ENCODE results near the gene ATG9A. TPM values are rescaled to one million over a fixed set of nuclear protein-coding genes. Genes with fewer than 3 reads are reported as not detected.

Gene ATG9A
- total RNA-seq, 6 donors from 2014 or later: 40.9 to 57.7 (median 49.8) TPM

DNA sequence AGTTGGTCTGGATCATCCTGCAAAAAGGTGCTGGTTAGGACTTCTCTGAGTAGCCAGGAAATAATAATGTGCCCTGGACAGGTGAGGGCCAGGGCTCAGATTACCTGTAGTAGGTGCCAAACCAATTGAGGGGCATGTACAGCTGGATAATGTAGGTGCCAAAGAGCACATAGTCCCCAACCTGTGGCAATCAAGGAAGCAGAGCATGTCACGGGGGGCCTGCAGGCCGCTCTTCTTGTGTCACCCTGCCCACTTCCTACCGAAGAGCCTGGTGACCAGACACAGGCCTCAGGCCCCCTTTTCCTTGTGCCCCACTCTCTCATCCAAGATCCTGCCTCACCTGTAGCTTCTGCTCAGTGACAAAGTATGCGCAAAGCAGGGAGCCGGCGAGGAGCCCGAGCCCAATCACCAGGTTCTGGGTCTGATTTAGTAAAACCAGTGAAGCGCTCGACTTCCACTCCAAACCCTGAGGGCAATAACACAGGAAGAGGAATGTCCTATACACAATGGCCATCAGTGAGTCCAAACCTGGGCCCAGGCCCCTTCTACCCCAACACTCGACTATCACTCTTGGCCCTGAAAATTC is 15.9 kb downstream of the ATG9A start:
- H3K36me3 ChIP-seq: peaks cover 0 to 56% (median 30%) of the 10 kb centered on the region in 4 donors
- H3K4me3 ChIP-seq: no peak overlapping the region
- H3K27me3 ChIP-seq: no peaks in the 10 kb centered on the region
- H3K9me3 ChIP-seq: no peaks in the 10 kb centered on the region
- ATAC-seq (ENCODE audit: low FRiP score in 2 of 2) (no peak), DNase-seq (no peak)
- H3K4me1 ChIP-seq: peaks cover 12 to 24% (median 19%) of the 10 kb centered on the region in 4 donors
- H3K27ac ChIP-seq: no peak overlapping the region
- 90 to 98% methylated on average over 10 of the region's 10 CpGs for WGBS, 2 donors
- TF ChIP-seq POLR2AphosphoS5 (IDR thresholded peaks at IDR 0.05): no peak

DNA sequence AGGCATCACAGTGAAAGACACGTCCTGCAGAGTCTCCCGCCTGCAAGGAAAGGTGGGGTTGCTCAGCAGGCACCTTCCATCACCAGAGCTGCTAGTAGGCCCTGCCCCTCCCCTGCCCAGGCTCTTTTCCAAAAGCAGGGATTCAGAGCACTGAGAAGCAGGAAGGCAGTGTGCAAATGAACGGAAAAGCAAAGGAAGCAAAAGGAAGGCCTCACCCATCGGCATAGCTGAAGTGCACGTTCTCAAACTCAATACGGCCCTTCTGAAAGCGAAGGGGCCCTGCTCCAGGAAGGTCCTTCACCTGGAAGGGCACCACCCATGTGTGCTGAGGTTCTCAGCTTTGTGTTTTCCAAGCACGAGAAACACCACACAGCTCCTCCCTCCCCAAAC is 16.4 kb downstream of the ATG9A start:
- peaks cover 0 to 61% (median 34%) of the 10 kb centered on the region in 4 donors for H3K36me3 ChIP-seq
- DNase-seq (no peak), ATAC-seq (ENCODE audit: low FRiP score in 2 of 2) (no peak)
- TF ChIP-seq POLR2AphosphoS5 (IDR thresholded peaks at IDR 0.05) (no peak), POLR2A (IDR thresholded peaks at IDR 0.05) (no peak), EP300 (IDR thresholded peaks at IDR 0.05) (no peak)
- TF ChIP-seq, protein P1, sequence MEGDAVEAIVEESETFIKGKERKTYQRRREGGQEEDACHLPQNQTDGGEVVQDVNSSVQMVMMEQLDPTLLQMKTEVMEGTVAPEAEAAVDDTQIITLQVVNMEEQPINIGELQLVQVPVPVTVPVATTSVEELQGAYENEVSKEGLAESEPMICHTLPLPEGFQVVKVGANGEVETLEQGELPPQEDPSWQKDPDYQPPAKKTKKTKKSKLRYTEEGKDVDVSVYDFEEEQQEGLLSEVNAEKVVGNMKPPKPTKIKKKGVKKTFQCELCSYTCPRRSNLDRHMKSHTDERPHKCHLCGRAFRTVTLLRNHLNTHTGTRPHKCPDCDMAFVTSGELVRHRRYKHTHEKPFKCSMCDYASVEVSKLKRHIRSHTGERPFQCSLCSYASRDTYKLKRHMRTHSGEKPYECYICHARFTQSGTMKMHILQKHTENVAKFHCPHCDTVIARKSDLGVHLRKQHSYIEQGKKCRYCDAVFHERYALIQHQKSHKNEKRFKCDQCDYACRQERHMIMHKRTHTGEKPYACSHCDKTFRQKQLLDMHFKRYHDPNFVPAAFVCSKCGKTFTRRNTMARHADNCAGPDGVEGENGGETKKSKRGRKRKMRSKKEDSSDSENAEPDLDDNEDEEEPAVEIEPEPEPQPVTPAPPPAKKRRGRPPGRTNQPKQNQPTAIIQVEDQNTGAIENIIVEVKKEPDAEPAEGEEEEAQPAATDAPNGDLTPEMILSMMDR (IDR thresholded peaks at IDR 0.05): no peak
- H3K4me3 ChIP-seq: no peak overlapping the region
- H3K27ac ChIP-seq: no peak overlapping the region
- no peaks in the 10 kb centered on the region for H3K9me3 ChIP-seq
- H3K4me1 ChIP-seq: peaks cover 14 to 24% (median 17%) of the 10 kb centered on the region in 4 donors
- WGBS, 2 donors: 81 to 87% methylated on average over 8 of the region's 8 CpGs
- no peaks in the 10 kb centered on the region for H3K27me3 ChIP-seq

DNA sequence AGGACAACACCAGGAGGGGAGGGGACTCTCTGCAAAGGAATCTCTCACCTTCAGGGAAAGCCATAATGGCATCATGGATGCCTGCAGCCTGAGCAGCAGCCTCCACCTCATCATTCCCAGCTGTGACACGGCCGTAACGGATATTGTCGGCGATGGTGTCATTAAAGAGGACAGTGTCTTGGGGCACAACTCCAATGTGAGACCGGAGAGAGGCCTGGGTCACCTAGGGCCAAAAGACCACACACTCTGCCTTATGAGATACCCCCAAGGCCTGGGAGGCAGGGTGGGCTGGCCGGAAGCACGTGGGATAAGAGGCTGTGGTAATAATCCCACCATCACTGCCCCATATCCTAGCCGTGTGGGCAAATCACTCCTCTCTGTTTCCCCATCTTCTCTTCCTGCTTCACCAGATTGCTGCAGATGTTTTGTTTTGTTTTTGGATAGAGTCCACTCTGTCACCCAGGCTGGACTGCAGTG is 18.5 kb downstream of the ATG9A start:
- WGBS, 2 donors: 88 to 91% methylated on average over 5 to 9 of the region's 9 CpGs
- TF ChIP-seq, protein P1 (IDR thresholded peaks at IDR 0.05): no peak
- TF ChIP-seq POLR2A (IDR thresholded peaks at IDR 0.05) (no peak), EP300 (IDR thresholded peaks at IDR 0.05) (no peak), POLR2AphosphoS5 (IDR thresholded peaks at IDR 0.05) (no peak)
- Histone ChIP-seq H3K9me3 (no peaks in the 10 kb centered on the region), H3K27me3 (no peaks in the 10 kb centered on the region), H3K4me1 (peaks cover 16 to 21% (median 18%) of the 10 kb centered on the region in 4 donors), H3K27ac (no peak overlapping the region), H3K4me3 (no peak overlapping the region), H3K36me3 (peaks cover 0 to 63% (median 34%) of the 10 kb centered on the region in 4 donors)
- ATAC-seq (ENCODE audit: low FRiP score in 2 of 2) (no peak), DNase-seq (no peak)

DNA sequence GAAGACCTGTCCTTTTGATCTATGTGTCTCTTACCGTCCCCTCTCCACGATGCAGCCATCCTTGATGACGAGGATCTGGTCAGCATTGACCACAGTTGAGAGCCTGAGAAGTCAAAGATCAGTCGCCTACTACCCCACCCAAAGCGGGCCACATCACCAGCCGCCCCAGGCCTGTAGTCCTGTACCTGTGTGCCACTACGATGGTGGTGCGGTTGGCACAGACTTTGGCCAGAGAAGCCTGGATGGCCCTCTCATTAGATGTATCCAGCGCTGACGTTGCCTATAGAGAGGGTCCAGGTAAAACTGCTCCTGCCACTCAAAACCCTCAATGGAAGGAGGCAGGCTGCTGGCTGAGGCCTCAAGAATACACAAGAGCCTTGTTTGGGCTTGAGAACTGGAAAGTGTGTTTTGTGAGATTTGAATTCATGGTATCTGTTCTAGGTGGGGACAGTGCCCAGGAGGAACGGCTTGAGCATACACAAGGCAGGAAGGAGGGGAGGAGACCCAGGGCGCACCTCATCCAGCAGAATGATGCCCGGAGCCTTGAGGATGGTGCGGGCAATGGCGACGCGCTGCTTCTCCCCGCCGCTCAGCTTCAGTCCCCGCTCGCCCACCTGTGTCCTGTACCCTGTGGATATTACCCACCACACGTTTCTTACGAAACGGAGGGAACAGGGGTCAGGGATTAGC is 19.1 kb downstream of the ATG9A start:
- H3K36me3 ChIP-seq: peaks cover 0 to 62% (median 33%) of the 10 kb centered on the region in 4 donors
- ATAC-seq (ENCODE audit: low FRiP score in 2 of 2) (no peak), DNase-seq (peak in 1 of 2 donors; percentile 49)
- H3K9me3 ChIP-seq: no peaks in the 10 kb centered on the region
- 92 to 95% methylated on average over 21 to 24 of the region's 24 CpGs for WGBS, 2 donors
- no peak overlapping the region for H3K4me3 ChIP-seq
- TF ChIP-seq, protein P1 (IDR thresholded peaks at IDR 0.05): no peak
- TF ChIP-seq POLR2A (IDR thresholded peaks at IDR 0.05) (no peak), POLR2AphosphoS5 (IDR thresholded peaks at IDR 0.05) (no peak), EP300 (IDR thresholded peaks at IDR 0.05) (no peak)
- H3K27ac ChIP-seq: peak overlapping the region in 1 of 4 donors; percentile 5
- no peaks in the 10 kb centered on the region for H3K27me3 ChIP-seq
- H3K4me1 ChIP-seq: peaks cover 17 to 23% (median 20%) of the 10 kb centered on the region in 4 donors
